Adrenal gland (tissue), 12 donors: ENCODE data around the gene NIPSNAP2. TPM values are rescaled to one million over a fixed set of nuclear protein-coding genes. Genes with fewer than 3 reads are reported as not detected.
"Not testable (repeated sequence)": the region's sequence is repeated elsewhere in the genome, so short reads cannot be mapped to it uniquely, and the experiment has no call there.

Source experiments
- DNase-seq, 7 donors: peaks; one replicate each; pipeline ENCODE4 v3.0.0-alpha.2; 2019 to 2020
- H3K27ac ChIP-seq, 5 donors: fragments of 200-600 bp; sonication (generic) in 4 of 5; 1 replicate in 3 of 5; 2 replicates in 2 of 5; pipeline versions ENCODE4 v1.5.1 to v1.8.0; 2016 to 2020; ENCODE audit warnings: mild to moderate bottlenecking in 1 of 5
- H3K27me3 ChIP-seq: fragments of 200-600 bp; 2 replicates; pipeline ENCODE4 v1.8.0; 2021
- H3K36me3 ChIP-seq, 2 donors: fragments of 200-600 bp; replicated peaks in 1 of 2; 1 replicate in 1 of 2; 2 replicates in 1 of 2; pipeline versions ENCODE4 v1.5.1 to v1.8.0; 2018 to 2022
- H3K4me1 ChIP-seq, 2 donors: fragments of 200-600 bp; replicated peaks in 1 of 2; 1 replicate in 1 of 2; 2 replicates in 1 of 2; pipeline versions ENCODE4 v1.5.1 to v1.8.0; 2018 to 2021
- H3K4me3 ChIP-seq, 4 donors: fragments of 200-600 bp; sonication (generic) in 3 of 4; one replicate each; pipeline ENCODE4 v1.5.1; 2016 to 2018
- H3K9me3 ChIP-seq, 3 donors: fragments of 200-600 bp; sonication (generic) in 1 of 3; replicated peaks in 1 of 3; 1 replicate in 2 of 3; 2 replicates in 1 of 3; pipeline versions ENCODE4 v1.5.1 to v1.8.0; 2016 to 2021
- POLR2A ChIP-seq, 2 donors: fragments of 450-650 bp; IDR thresholded peaks; one replicate each; pipeline ENCODE4 v1.6.1; 2017; ENCODE audit warnings: antibody characterized with exemption in 2 of 2, mild to moderate bottlenecking in 2 of 2, moderate library complexity in 1 of 2
- WGBS, 4 donors: extraction: QIAGEN DNeasy Blood & Tissue Kit in 2 of 4; methylation state at CpG; one replicate each; pipeline versions ENCODE4 v1.1.5 to v1.1.7; 2013 to 2017; 5-methylcytosine and 5-hydroxymethylcytosine counted together
- intact Hi-C, 2 donors: fragments of 100-400 bp; cut with DNase I; formaldehyde crosslinking; loops; one replicate each; pipeline versions ENCODE4 v1.14.1 to v1.15.0; 2022 to 2023
- polyA plus RNA-seq, 3 donors: library from polyadenylated mRNA; stranded (reverse); fragments of 200-250 nt in 2 of 3; fragments of 350-450 nt in 1 of 3; fragmentation: Illumina TruSeq in 1 of 3; extraction: RNeasy Lipid Tissue Mini Kit (QIAGEN cat#74804) in 1 of 3; gene quantifications; one replicate each; pipeline ENCODE4 v1.2.3, GENCODE V29; 2013 to 2014
- total RNA-seq, 9 donors: library from RNA; depleted of rRNA in 4 of 9; stranded (reverse); fragments of >200 nt in 4 of 9; fragments of 120-200 nt in 1 of 9; fragmentation: NEBNext Ultra II Directional in 1 of 9; extraction: Animal tissue kit (Norgen Biotek cat#: 25700) in 1 of 9; gene quantifications; one replicate each; pipeline versions ENCODE4 v1.1.0 to v1.2.4, GENCODE V29; 2013 to 2023
- TF ChIP-seq, protein P1 (sequence below), 6 experiments: fragments of 450-650 bp in 4 of 6; fragments of 200-600 bp in 2 of 6; sonication (generic) in 1 of 6; IDR thresholded peaks; 1 replicate in 5 of 6; 2 replicates in 1 of 6; pipeline versions ENCODE4 v1.5.1 to v1.8.0; 2016 to 2021; ENCODE audit warnings: antibody characterized with exemption in 6 of 6, mild to moderate bottlenecking in 2 of 6, moderate library complexity in 1 of 6
- donor health status: healthy with polysubstance abuse.
- donor health status: Bipolar disorder and iron deficiency.
- donor health status: DM: yes; HTN: yes; CAD: no.
- donor health status: DM: no; HTN: no; CAD: no.
- donor health status: DM: no; HTN: no; CAD: no.
- donor health status: DM: yes; HTN: yes; CAD: no.

NIPSNAP2 gene
- total and polyA plus RNA-seq, 12 donors: 37.1 to 171 (median 102) TPM

- TF ChIP-seq, protein P1, sequence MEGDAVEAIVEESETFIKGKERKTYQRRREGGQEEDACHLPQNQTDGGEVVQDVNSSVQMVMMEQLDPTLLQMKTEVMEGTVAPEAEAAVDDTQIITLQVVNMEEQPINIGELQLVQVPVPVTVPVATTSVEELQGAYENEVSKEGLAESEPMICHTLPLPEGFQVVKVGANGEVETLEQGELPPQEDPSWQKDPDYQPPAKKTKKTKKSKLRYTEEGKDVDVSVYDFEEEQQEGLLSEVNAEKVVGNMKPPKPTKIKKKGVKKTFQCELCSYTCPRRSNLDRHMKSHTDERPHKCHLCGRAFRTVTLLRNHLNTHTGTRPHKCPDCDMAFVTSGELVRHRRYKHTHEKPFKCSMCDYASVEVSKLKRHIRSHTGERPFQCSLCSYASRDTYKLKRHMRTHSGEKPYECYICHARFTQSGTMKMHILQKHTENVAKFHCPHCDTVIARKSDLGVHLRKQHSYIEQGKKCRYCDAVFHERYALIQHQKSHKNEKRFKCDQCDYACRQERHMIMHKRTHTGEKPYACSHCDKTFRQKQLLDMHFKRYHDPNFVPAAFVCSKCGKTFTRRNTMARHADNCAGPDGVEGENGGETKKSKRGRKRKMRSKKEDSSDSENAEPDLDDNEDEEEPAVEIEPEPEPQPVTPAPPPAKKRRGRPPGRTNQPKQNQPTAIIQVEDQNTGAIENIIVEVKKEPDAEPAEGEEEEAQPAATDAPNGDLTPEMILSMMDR (IDR thresholded peaks at IDR 0.05): no peak
- no peak for TF ChIP-seq POLR2A (IDR thresholded peaks at IDR 0.05)
- Histone ChIP-seq H3K36me3 (no peaks in the 10 kb centered on the region), H3K27me3 (no peaks in the 10 kb centered on the region), H3K4me3 (no peak overlapping the region), H3K27ac (no peak overlapping the region), H3K4me1 (no peaks in the 10 kb centered on the region), H3K9me3 (no peaks in the 10 kb centered on the region)
- 57 to 77% (median 57%) methylated on average over 4 of the region's 4 CpGs for WGBS, 4 donors
- DNase-seq: peak in 1 of 7 donors; percentile 34
- intact Hi-C loops: no loop called here
Observed at GRCh38 chr7:56007167-56007652, 42.8 kb downstream of the NIPSNAP2 start.

DNA sequence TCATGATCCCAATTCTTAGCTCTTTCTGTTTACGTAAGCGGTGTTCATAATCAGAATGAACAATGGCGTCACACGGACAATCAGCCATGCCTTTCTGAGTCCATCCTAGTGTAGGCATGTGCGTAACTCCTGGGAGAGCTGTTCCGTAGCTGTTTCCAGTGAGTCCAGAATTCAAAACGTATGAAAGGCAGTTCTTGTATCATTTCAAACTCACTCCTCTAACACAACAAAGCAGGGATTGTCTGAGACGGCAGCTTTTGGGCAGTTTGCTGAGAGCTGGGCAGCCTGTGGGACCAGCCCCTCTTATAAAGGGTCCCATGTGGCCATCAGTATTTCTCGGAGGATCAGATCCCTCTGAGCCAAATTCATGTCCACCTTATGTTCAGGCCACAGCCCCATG is 43.5 kb downstream of the NIPSNAP2 start:
- no peak overlapping the region for H3K27ac ChIP-seq
- no peak for DNase-seq
- intact Hi-C loops: no loop called here
- H3K4me1 ChIP-seq: no peaks in the 10 kb centered on the region
- no peak for TF ChIP-seq POLR2A (IDR thresholded peaks at IDR 0.05)
- TF ChIP-seq, protein P1 (IDR thresholded peaks at IDR 0.05): no peak
- WGBS, 4 donors: 86 to 94% (median 91%) methylated on average over 9 of the region's 9 CpGs
- H3K27me3 ChIP-seq: no peaks in the 10 kb centered on the region
- H3K9me3 ChIP-seq: no peaks in the 10 kb centered on the region
- no peaks in the 10 kb centered on the region for H3K36me3 ChIP-seq
- no peak overlapping the region for H3K4me3 ChIP-seq

GRCh38 chr7:56009695-56010094 is 45.3 kb downstream of the NIPSNAP2 start:
- no peaks in the 10 kb centered on the region for H3K4me1 ChIP-seq
- intact Hi-C loops: no loop called here
- peak in 6 of 7 donors; percentile 13 to 57 (median 46) for DNase-seq
- WGBS, 4 donors: 57 to 86% (median 74%) methylated on average over 5 to 7 of the region's 7 CpGs
- H3K4me3 ChIP-seq: no peak overlapping the region
- no peaks in the 10 kb centered on the region for H3K9me3 ChIP-seq
- H3K27me3 ChIP-seq: no peaks in the 10 kb centered on the region
- no peak overlapping the region for H3K27ac ChIP-seq
- TF ChIP-seq POLR2A (IDR thresholded peaks at IDR 0.05): no peak
- TF ChIP-seq, protein P1 (IDR thresholded peaks at IDR 0.05): no peak
- H3K36me3 ChIP-seq: peaks cover 0 to 3% of the 10 kb centered on the region in 2 donors

DNA sequence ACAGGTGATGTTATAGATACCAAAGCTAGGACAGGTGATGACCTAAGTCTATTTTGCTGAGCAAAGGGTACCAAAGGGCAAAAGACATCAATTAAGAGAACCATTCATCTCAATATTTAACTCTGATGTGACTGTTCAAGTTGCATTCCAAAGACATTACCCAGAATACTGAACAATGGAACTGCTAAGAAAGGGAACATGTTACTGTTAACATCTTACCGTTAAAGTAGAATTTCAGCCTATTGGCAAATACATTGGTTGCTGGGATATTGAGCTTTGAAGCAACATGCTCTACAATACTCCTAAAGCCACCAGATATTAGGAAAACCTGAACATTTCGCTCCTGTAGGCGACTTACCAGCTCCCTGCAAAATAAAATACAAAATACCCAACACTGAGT is 52.6 kb downstream of the NIPSNAP2 start:
- H3K4me3 ChIP-seq, H3K27ac ChIP-seq, H3K9me3 ChIP-seq, H3K4me1 ChIP-seq, H3K27me3 ChIP-seq, DNase-seq, intact Hi-C loops: not testable (repeated sequence)
- H3K36me3 ChIP-seq: peaks cover 0 to 16% of the 10 kb centered on the region in 2 donors
- 92 to 96% (median 94%) methylated on average over 3 of the region's 3 CpGs for WGBS, 4 donors

DNA sequence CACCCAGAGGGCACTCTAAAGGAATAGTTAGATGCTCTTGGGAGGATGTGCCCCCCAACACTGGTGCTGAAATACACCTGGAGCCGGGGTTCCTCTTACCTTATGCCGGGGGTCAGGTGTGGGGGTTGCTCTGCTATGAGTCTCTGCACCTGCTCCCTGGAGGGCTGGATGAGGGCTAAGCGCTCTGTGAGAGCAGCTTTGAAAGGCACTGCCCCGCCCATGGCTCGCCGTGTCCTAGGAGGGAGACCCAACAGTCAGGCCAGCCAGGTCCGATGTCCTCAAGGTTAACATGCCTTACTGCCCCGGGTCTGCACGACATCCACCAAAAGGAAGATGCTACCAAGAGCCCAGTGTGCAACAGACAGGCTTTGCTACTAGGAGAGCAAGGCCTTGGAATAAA is 55.1 kb downstream of the NIPSNAP2 start:
- Histone ChIP-seq H3K9me3 (no peaks in the 10 kb centered on the region), H3K27me3 (no peaks in the 10 kb centered on the region), H3K27ac (no peak overlapping the region), H3K4me3 (no peak overlapping the region), H3K4me1 (no peaks in the 10 kb centered on the region), H3K36me3 (peaks cover 0 to 21% of the 10 kb centered on the region in 2 donors)
- no peak for DNase-seq
- intact Hi-C loops: no loop called here
- WGBS, 4 donors: 63 to 78% (median 67%) methylated on average over 6 to 9 of the region's 9 CpGs
- TF ChIP-seq, protein P1 (IDR thresholded peaks at IDR 0.05): no peak
- no peak for TF ChIP-seq POLR2A (IDR thresholded peaks at IDR 0.05)
